HG03442 (cell line): ENCODE data around the gene CLASP1.
"Not testable (repeated sequence)": the region's sequence is repeated elsewhere in the genome, so short reads cannot be mapped to it uniquely, and the experiment has no call there.

ENCODE experiments used
- ATAC-seq: cut with Tn5 transposase; IDR thresholded peaks from one replicate; pipeline ENCODE4 v1.9.1; 2021; ENCODE audit warnings: mild to moderate bottlenecking, moderate library complexity; ENCODE audit not compliant: unreplicated experiment

Gene CLASP1

GRCh38 chr2:121358291-121358690 is 291.0 kb downstream of the CLASP1 start:
- ATAC-seq = no peak

GRCh38 chr2:121356058-121356640 is 293.1 kb downstream of the CLASP1 start:
- peak; percentile 77 for ATAC-seq

GRCh38 chr2:121355488-121355887 is 293.8 kb downstream of the CLASP1 start:
- ATAC-seq = no peak

GRCh38 chr2:121351521-121352318 is 297.5 kb downstream of the CLASP1 start:
- no peak for ATAC-seq

GRCh38 chr2:121350890-121351289 is 298.4 kb downstream of the CLASP1 start:
- no peak for ATAC-seq

GRCh38 chr2:121350402-121350775 is 298.9 kb downstream of the CLASP1 start:
- ATAC-seq = no peak

GRCh38 chr2:121349721-121350401 is 299.4 kb downstream of the CLASP1 start:
- no peak for ATAC-seq

GRCh38 chr2:121348128-121348740 is 301.0 kb downstream of the CLASP1 start:
- no peak for ATAC-seq

- no peak for ATAC-seq
These were observed 302.4 kb downstream of the CLASP1 start for GRCh38 chr2:121346859-121347258.

- ATAC-seq = no peak
These were observed 302.9 kb downstream of the CLASP1 start for GRCh38 chr2:121346407-121346806.

GRCh38 chr2:121345887-121346286 is 303.4 kb downstream of the CLASP1 start:
- no peak for ATAC-seq

GRCh38 chr2:121345101-121345500 is 304.2 kb downstream of the CLASP1 start:
- no peak for ATAC-seq

GRCh38 chr2:121343828-121344399 is 305.3 kb downstream of the CLASP1 start:
- ATAC-seq = not testable (repeated sequence)

- ATAC-seq = no peak
These were observed 306.1 kb downstream of the CLASP1 start for GRCh38 chr2:121343191-121343590.

- no peak for ATAC-seq
These were observed 306.5 kb downstream of the CLASP1 start for GRCh38 chr2:121342751-121343150.

GRCh38 chr2:121340926-121341325 is 308.3 kb downstream of the CLASP1 start:
- ATAC-seq = no peak

- ATAC-seq = no peak
These were observed 311.0 kb downstream of the CLASP1 start for GRCh38 chr2:121338281-121338680.

- ATAC-seq = no peak
These were observed 312.6 kb downstream of the CLASP1 start for GRCh38 chr2:121336528-121337294.

- no peak for ATAC-seq
These were observed 313.7 kb downstream of the CLASP1 start for GRCh38 chr2:121335294-121336290.
